Measurements from ENCODE around the gene GSTM2. TPM values are rescaled to one million over a fixed set of nuclear protein-coding genes. Genes with fewer than 3 reads are reported as not detected.
"Not testable (repeated sequence)": the region's sequence is repeated elsewhere in the genome, so short reads cannot be mapped to it uniquely, and the experiment has no call there.

The GSTM2 gene
- total RNA-seq, 1 donor from 2014 or later = 35.7 TPM

- DNase-seq (no peak), ATAC-seq (no peak)
- no peaks in the 10 kb centered on the region for H3K9me3 ChIP-seq
- no peak overlapping the region for H3K4me3 ChIP-seq
- intact Hi-C loops (cut with DNase I) = no loop called here
- no peaks in the 10 kb centered on the region for H3K36me3 ChIP-seq
- no peaks in the 10 kb centered on the region for H3K4me1 ChIP-seq
- TF ChIP-seq CTCF (IDR thresholded peaks at IDR 0.05) = no peak
- no peak overlapping the region for H3K27ac ChIP-seq
- no peaks in the 10 kb centered on the region for H3K27me3 ChIP-seq (ENCODE audit: low read depth)
Observed at GRCh38 chr1:109697066-109697465, 29.2 kb downstream of the GSTM2 start.

- H3K27ac ChIP-seq; H3K9me3 ChIP-seq; H3K4me3 ChIP-seq; intact Hi-C loops (cut with DNase I); H3K4me1 ChIP-seq; H3K36me3 ChIP-seq; DNase-seq; ATAC-seq; H3K27me3 ChIP-seq (ENCODE audit: low read depth): not testable (repeated sequence)
Observed at GRCh38 chr1:109697861-109698260, 30.0 kb downstream of the GSTM2 start.

- H3K9me3 ChIP-seq; H3K36me3 ChIP-seq; DNase-seq; H3K27ac ChIP-seq; H3K4me3 ChIP-seq; H3K4me1 ChIP-seq; ATAC-seq; H3K27me3 ChIP-seq (ENCODE audit: low read depth); intact Hi-C loops (cut with DNase I): not testable (repeated sequence)
Observed at GRCh38 chr1:109702940-109703339, 35.1 kb downstream of the GSTM2 start.

GRCh38 chr1:109704173-109704572 lies 36.3 kb downstream of the GSTM2 start:
- Histone ChIP-seq H3K4me1 (no peaks in the 10 kb centered on the region), H3K9me3 (peaks cover 5% of the 10 kb centered on the region), H3K36me3 (no peaks in the 10 kb centered on the region), H3K4me3 (no peak overlapping the region), H3K27ac (no peak overlapping the region), H3K27me3 (ENCODE audit: low read depth) (no peaks in the 10 kb centered on the region)
- TF ChIP-seq CTCF (IDR thresholded peaks at IDR 0.05) = no peak
- DNase-seq (no peak), ATAC-seq (no peak)
- intact Hi-C loops (cut with DNase I) = no loop called here

- DNase-seq = no peak
- intact Hi-C loops (cut with DNase I) = no loop called here
- Histone ChIP-seq H3K4me1 (no peaks in the 10 kb centered on the region), H3K27ac (no peak overlapping the region), H3K4me3 (no peak overlapping the region), H3K36me3 (no peaks in the 10 kb centered on the region), H3K9me3 (peaks cover 9% of the 10 kb centered on the region), H3K27me3 (ENCODE audit: low read depth) (no peaks in the 10 kb centered on the region)
- no peak for TF ChIP-seq CTCF (IDR thresholded peaks at IDR 0.05)
- no peak for ATAC-seq
Observed at GRCh38 chr1:109705411-109705810, 37.6 kb downstream of the GSTM2 start.

GRCh38 chr1:109708949-109709348 lies 41.1 kb downstream of the GSTM2 start:
- intact Hi-C loops (cut with DNase I); H3K4me3 ChIP-seq; H3K27ac ChIP-seq; H3K36me3 ChIP-seq; H3K27me3 ChIP-seq (ENCODE audit: low read depth); DNase-seq; ATAC-seq; H3K4me1 ChIP-seq; H3K9me3 ChIP-seq: not testable (repeated sequence)

- not testable (repeated sequence) for DNase-seq
Observed at GRCh38 chr1:109709822-109710221, 42.0 kb downstream of the GSTM2 start.

GRCh38 chr1:109711593-109712320 lies 43.9 kb downstream of the GSTM2 start, which contains the start of gene GSTM5:
TSS of gene GSTM5 (plus strand) at chr1:109712251. CDS start at chr1:109712313, 62 bp downstream.
- intact Hi-C loops (cut with DNase I); H3K4me1 ChIP-seq; H3K36me3 ChIP-seq; DNase-seq; H3K9me3 ChIP-seq; H3K27me3 ChIP-seq (ENCODE audit: low read depth): not testable (repeated sequence)
- H3K27ac ChIP-seq = peak within 1 kb of the TSS; percentile 24
- H3K4me3 ChIP-seq = peak within 1 kb of the TSS; percentile 48
- ATAC-seq = peak; percentile 56 to 58

More at GRCh38 chr1:109709822-109710221, 42.0 kb downstream of the GSTM2 start:
- H3K36me3 ChIP-seq; H3K9me3 ChIP-seq; H3K27me3 ChIP-seq (ENCODE audit: low read depth); H3K4me1 ChIP-seq; H3K27ac ChIP-seq; H3K4me3 ChIP-seq; ATAC-seq; intact Hi-C loops (cut with DNase I): not testable (repeated sequence)

All from lower lobe of right lung (tissue), 2 donors.